Epithelial cell of proximal tubule (primary cell): Measurements from ENCODE around the gene KLHL6. TPM values are rescaled to one million over a fixed set of nuclear protein-coding genes. Genes with fewer than 3 reads are reported as not detected.
"Not testable (repeated sequence)": the region's sequence is repeated elsewhere in the genome, so short reads cannot be mapped to it uniquely, and the experiment has no call there.

Experiments used
- DNase-seq: peaks from one replicate; pipeline ENCODE4 v3.0.0-alpha.2; 2011; ENCODE audit warnings: low read depth
- H3K4me3 ChIP-seq: 2 replicates; pipeline ENCODE4 v1.5.1; 2011; ENCODE audit warnings: low read depth, mild to moderate bottlenecking, low read length
- total RNA-seq: library from RNA; depleted of rRNA; stranded (reverse); fragments of >200 nt; gene quantifications from 2 replicates; pipeline ENCODE4 v1.2.3, GENCODE V29; 2015
- TF ChIP-seq, protein P1 (sequence below): conservative IDR thresholded peaks from 2 replicates; pipeline ENCODE4 v1.5.1; 2012; ENCODE audit warnings: low read depth, mild to moderate bottlenecking, low read length

KLHL6 gene
- total RNA-seq, 1 donor from 2014 or later = not detected

DNA sequence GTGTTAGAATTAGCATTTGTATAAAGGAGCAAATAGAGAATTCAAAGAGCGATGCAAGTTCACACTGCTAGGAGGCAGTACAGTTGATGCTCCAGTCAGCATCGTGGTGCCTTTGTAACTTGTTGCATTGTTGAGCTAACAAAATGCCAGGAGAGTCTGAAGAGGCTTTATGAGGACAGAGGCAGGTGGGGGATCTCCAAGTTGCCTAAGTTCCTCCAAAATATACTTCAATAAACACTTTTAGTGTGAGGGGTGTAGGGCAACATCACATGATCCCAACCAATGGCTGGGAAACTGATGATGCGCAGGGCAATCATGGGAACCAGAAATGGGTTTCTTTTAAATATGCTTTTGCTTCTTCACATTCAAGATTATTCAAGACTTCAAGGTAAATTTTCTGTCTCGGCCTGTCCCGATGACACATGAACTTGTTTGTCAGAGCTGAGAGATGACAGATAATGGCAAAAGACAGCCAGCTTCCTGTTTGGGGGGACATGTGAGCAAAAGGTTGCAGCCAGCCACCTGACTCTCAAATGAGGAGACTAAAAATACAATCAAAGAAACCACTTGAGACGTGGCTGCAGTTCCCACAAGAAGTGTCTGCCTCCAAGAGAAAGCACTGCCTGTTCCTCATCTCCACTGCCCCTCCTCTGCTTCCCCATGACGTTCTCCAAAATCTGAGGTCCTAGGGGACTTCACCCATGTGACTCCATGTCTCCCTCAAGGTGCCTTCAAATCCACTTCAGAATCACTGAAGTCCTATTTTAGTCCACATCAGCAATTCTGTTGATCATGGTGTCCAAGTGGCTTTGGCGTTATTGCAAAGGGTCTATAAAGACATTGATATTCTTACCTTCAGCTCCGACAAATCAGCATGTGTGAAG is 39.3 kb downstream of the KLHL6 start:
- no peak overlapping the region for H3K4me3 ChIP-seq
- no peak for DNase-seq
- TF ChIP-seq, protein P1, sequence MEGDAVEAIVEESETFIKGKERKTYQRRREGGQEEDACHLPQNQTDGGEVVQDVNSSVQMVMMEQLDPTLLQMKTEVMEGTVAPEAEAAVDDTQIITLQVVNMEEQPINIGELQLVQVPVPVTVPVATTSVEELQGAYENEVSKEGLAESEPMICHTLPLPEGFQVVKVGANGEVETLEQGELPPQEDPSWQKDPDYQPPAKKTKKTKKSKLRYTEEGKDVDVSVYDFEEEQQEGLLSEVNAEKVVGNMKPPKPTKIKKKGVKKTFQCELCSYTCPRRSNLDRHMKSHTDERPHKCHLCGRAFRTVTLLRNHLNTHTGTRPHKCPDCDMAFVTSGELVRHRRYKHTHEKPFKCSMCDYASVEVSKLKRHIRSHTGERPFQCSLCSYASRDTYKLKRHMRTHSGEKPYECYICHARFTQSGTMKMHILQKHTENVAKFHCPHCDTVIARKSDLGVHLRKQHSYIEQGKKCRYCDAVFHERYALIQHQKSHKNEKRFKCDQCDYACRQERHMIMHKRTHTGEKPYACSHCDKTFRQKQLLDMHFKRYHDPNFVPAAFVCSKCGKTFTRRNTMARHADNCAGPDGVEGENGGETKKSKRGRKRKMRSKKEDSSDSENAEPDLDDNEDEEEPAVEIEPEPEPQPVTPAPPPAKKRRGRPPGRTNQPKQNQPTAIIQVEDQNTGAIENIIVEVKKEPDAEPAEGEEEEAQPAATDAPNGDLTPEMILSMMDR = no peak

DNA sequence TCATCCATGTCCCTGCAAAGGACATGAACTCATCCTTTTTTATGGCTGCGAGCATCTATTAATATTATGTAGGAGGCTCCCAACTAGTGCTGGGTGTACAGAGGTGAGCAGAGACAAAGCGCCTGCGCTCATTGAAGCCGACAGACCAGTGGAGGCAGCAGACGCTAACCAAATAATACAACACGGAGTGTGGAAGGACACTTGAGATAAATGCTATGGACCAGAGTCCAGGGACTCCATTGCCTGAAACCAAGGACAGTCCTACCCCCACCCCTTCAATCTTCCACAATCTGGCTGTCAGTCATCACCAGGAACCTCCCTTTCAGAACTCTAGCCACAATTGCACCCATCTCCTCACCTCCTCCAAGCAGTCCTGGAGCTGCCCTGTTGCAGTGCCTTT is 41.5 kb downstream of the KLHL6 start:
- DNase-seq = no peak
- TF ChIP-seq, protein P1 = no peak
- H3K4me3 ChIP-seq = no peak overlapping the region

DNA sequence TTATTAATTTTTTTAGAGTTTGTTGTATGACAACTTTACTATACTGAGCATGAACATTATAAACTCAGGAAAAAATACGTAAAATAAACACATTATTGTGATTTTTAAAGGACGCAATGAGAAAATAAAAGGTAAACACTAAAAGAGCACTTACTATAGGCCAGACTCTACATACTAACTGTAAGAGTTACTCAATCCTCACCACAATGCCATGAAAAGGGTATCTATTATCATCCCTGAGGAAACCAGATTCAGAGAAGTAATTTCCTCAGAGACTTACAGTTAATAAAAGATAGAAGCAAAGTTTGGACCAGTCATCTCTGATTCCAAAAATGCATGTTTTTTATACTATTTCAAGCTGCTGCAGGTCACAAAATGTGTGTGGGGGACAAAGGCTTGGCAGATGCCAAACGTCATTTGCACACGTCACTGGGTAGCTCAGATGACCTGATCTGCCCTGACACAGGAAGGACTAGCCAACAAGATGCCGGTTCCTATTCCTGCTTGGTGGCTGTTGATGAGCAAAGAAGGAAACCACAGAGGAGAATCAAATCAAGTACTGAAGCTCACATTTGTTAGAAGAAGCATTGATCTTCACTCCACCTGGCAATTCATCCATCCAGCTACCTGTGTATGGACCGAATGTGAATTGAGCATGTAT is 42.3 kb downstream of the KLHL6 start:
- TF ChIP-seq, protein P1 = no peak
- no peak for DNase-seq
- no peak overlapping the region for H3K4me3 ChIP-seq

DNA sequence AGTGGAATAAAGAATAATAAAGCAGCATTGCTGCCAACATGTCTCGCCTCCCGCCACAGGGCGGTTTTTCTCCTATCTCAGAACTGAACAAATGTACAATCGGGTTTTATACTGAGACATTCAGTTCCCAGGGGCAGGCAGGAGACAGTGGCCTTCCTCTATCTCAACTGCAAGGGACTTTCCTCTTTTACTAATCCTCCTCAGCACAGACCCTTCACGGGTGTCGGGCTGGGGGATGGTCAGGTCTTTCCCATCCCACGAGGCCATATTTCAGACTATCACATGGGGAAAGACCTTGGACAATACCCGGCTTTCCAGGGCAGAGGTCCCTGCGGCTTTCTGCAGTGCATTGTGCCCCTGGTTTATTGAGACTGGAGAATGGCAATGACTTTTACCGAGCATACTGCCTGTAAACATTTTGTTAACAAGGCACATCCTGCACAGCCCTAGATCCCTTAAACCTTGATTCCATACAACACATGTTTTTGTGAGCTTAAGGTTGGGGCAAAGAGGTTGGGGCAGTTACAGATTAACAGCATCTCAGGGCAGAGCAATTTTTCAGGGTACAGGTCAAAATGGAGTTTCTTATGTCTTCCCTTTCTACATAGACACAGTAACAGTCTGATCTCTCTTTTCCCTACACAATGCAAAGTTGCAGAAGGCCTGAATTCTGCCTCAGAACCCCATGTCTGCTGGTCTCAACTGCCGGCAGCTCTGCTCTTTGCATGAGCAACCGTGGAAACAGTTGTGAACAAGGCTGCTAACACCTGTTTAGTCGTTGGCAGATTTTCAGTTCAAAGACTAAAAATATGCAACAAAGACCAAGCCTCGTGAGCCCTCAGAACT is 44.0 kb downstream of the KLHL6 start:
- H3K4me3 ChIP-seq, DNase-seq: not testable (repeated sequence)

DNA sequence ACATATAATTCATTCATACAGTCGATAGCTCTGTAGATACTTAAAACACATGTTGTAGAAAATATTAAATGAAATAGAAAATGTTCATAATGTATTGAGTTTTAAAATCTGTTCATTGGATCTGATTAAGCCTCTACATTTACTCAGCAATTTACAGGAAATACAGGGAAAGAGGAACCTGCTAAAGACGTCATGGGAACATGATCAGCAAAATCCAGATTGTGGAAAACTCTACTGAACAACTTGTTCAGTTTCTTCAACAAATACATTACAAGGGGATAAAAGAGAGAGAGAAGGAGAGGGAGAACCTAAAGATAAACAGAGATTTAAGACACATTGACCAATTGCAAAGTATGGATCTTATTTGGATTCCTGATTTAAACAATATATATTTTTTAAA is 46.7 kb downstream of the KLHL6 start:
- no peak overlapping the region for H3K4me3 ChIP-seq
- no peak for DNase-seq
- TF ChIP-seq, protein P1 = no peak

DNA sequence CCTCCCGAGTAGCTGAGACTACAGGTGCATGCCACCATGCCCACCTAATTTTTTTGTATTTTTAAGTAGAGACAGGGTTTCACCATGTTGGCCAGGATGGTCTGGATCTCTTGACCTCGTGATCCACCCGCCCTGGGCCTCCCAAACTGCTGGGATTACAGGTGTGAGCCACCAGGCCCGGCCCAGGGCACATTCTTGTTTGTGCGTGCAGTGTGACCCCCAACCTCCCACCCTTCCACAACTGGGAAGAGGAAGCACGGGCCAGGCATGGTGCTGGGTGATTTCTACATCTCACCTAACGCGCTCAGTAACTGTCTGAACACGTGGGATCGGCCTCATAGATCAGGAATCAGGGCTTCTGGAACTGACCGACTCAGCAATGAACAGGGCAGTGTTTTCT is 48.0 kb downstream of the KLHL6 start:
- DNase-seq = no peak
- TF ChIP-seq, protein P1 = no peak
- H3K4me3 ChIP-seq = no peak overlapping the region
